GDM1 (cell line): ENCODE data around the gene RPL6.

Experiments used
- DNase-seq: peaks from one replicate; lab custom pipeline; 2025; lab: John Stamatoyannopoulos, UW

The RPL6 gene

GRCh38 chr12:112380663-112381405, 28.6 kb downstream of the RPL6 start:
- DNase-seq = no peak

- no peak for DNase-seq
Observed at GRCh38 chr12:112375105-112375504, 34.3 kb downstream of the RPL6 start.

GRCh38 chr12:112374166-112374740, 35.2 kb downstream of the RPL6 start:
- no peak for DNase-seq

GRCh38 chr12:112370868-112371510, 38.4 kb downstream of the RPL6 start:
- no peak for DNase-seq

GRCh38 chr12:112370199-112370598, 39.2 kb downstream of the RPL6 start:
- no peak for DNase-seq

GRCh38 chr12:112368856-112369255, 40.5 kb downstream of the RPL6 start:
- DNase-seq = no peak

GRCh38 chr12:112367965-112368364, 41.4 kb downstream of the RPL6 start:
- DNase-seq = no peak

GRCh38 chr12:112362310-112362709, 47.1 kb downstream of the RPL6 start:
- no peak for DNase-seq

- DNase-seq = no peak
Observed at GRCh38 chr12:112361271-112361670, 48.1 kb downstream of the RPL6 start.

- DNase-seq = no peak
Observed at GRCh38 chr12:112359290-112359689, 50.1 kb downstream of the RPL6 start.

- no peak for DNase-seq
Observed at GRCh38 chr12:112357214-112357613, 52.2 kb downstream of the RPL6 start.
